Suprapubic skin (tissue), 4 donors: ENCODE results near the gene SYNDIG1. TPM values are rescaled to one million over a fixed set of nuclear protein-coding genes. Genes with fewer than 3 reads are reported as not detected.

Experiments used
- DNase-seq, 2 donors: peaks; one replicate each; pipeline ENCODE4 v3.0.0-alpha.2; 2019; ENCODE audit warnings: low spot score in 2 of 2
- H3K27ac ChIP-seq: fragments of 200-600 bp; sonication (generic); one replicate; pipeline ENCODE4 v1.5.1; 2019
- H3K27me3 ChIP-seq: fragments of 200-600 bp; sonication (generic); one replicate; pipeline ENCODE4 v1.5.1; 2019
- H3K36me3 ChIP-seq: fragments of 200-600 bp; sonication (generic); one replicate; pipeline ENCODE4 v1.5.1; 2019
- H3K4me1 ChIP-seq: fragments of 200-600 bp; sonication (generic); one replicate; pipeline ENCODE4 v1.5.1; 2019
- H3K4me3 ChIP-seq: fragments of 200-600 bp; sonication (generic); one replicate; pipeline ENCODE4 v1.5.1; 2019; ENCODE audit warnings: mild to moderate bottlenecking
- H3K9me3 ChIP-seq: fragments of 200-600 bp; sonication (generic); one replicate; pipeline ENCODE4 v1.5.1; 2019
- CTCF ChIP-seq, 2 donors: fragments of 200-600 bp in 1 of 2; fragments of 450-650 bp in 1 of 2; sonication (generic) in 1 of 2; IDR thresholded peaks; one replicate each; pipeline ENCODE4 v1.5.1; 2016 to 2019; ENCODE audit warnings: antibody characterized with exemption in 2 of 2, mild to moderate bottlenecking in 1 of 2, moderate library complexity in 1 of 2
- EP300 ChIP-seq: sonication (generic); formaldehyde crosslinking; IDR thresholded peaks from one replicate; pipeline ENCODE4 v1.6.1; 2017; ENCODE audit warnings: antibody characterized with exemption
- POLR2A ChIP-seq, 2 donors: fragments of 450-650 bp; IDR thresholded peaks; one replicate each; pipeline ENCODE4 v1.6.1; 2017; ENCODE audit warnings: antibody characterized with exemption in 2 of 2, mild to moderate bottlenecking in 2 of 2, moderate library complexity in 2 of 2
- POLR2AphosphoS5 ChIP-seq, 3 donors: sonication (generic); formaldehyde crosslinking; IDR thresholded peaks; one replicate each; pipeline ENCODE4 v1.6.1; 2017; ENCODE audit warnings: antibody characterized with exemption in 3 of 3
- WGBS: methylation state at CpG from one replicate; pipeline ENCODE4 v1.1.5; 2018; 5-methylcytosine and 5-hydroxymethylcytosine counted together
- total RNA-seq, 4 donors: library from RNA; depleted of rRNA; stranded (reverse); fragments of >200 nt; gene quantifications; one replicate each; pipeline ENCODE4 v1.1.0, GENCODE V29; 2016

SYNDIG1 gene
- total RNA-seq, 4 donors from 2014 or later = not detected

DNA sequence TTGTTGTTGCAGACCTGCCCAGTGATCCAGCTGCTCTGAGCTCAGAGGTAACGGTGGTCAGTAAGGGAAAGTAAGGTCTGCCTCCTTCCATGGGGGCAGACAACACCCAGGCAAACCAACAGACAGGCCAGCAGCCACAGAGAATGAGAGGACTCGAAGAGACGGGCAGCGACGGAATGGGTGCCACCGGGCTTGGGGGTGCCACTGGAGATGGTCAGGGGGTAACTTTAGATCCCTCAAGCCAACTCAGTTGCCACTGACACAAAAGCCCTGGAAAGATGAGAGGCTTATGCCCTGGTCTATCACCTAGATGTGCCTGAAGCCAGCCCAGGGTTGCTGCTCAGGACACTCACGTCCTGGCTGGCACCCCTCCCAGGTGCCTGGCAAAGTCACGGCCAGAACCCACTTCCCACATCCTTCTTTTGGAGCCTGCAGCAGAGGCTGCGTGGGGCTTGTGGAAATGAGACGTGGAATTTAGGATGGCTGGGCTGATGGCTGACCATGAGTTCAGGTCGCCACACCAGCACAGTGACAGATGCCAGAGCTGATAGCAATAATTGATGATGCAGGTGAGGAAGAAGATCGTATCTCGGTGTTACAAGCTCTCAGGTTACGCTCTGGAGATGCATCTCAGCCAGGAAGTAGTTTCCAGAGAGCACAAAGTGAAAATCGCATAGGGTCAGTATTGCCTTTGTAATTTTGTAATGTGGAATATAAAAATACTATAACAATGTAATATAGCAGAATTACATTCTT, 209.1 kb downstream of the SYNDIG1 start:
- no peak for TF ChIP-seq CTCF (IDR thresholded peaks at IDR 0.05)
- no peak for TF ChIP-seq POLR2A (IDR thresholded peaks at IDR 0.05)
- no peak for TF ChIP-seq EP300
- no peak for TF ChIP-seq POLR2AphosphoS5 (IDR thresholded peaks at IDR 0.05)
- Histone ChIP-seq H3K27me3 (no peaks in the 10 kb centered on the region), H3K4me1 (no peaks in the 10 kb centered on the region), H3K36me3 (no peaks in the 10 kb centered on the region), H3K9me3 (no peaks in the 10 kb centered on the region), H3K27ac (no peak overlapping the region), H3K4me3 (no peak overlapping the region)
- 73% methylated on average over 15 of the region's 15 CpGs for WGBS
- peak; percentile 32 to 72 for DNase-seq

- DNase-seq = peak in 1 of 2 donors; percentile 14
- no peak overlapping the region for H3K27ac ChIP-seq
- WGBS = 83% methylated on average over 9 of the region's 9 CpGs
- no peak for TF ChIP-seq POLR2A (IDR thresholded peaks at IDR 0.05)
- no peak for TF ChIP-seq POLR2AphosphoS5 (IDR thresholded peaks at IDR 0.05)
- TF ChIP-seq CTCF (IDR thresholded peaks at IDR 0.05) = no peak
- TF ChIP-seq EP300 = no peak
- no peaks in the 10 kb centered on the region for H3K27me3 ChIP-seq
- H3K4me3 ChIP-seq = no peak overlapping the region
- H3K9me3 ChIP-seq = no peaks in the 10 kb centered on the region
- no peaks in the 10 kb centered on the region for H3K4me1 ChIP-seq
- no peaks in the 10 kb centered on the region for H3K36me3 ChIP-seq
Observed at GRCh38 chr20:24679448-24680047, 210.1 kb downstream of the SYNDIG1 start.

DNA sequence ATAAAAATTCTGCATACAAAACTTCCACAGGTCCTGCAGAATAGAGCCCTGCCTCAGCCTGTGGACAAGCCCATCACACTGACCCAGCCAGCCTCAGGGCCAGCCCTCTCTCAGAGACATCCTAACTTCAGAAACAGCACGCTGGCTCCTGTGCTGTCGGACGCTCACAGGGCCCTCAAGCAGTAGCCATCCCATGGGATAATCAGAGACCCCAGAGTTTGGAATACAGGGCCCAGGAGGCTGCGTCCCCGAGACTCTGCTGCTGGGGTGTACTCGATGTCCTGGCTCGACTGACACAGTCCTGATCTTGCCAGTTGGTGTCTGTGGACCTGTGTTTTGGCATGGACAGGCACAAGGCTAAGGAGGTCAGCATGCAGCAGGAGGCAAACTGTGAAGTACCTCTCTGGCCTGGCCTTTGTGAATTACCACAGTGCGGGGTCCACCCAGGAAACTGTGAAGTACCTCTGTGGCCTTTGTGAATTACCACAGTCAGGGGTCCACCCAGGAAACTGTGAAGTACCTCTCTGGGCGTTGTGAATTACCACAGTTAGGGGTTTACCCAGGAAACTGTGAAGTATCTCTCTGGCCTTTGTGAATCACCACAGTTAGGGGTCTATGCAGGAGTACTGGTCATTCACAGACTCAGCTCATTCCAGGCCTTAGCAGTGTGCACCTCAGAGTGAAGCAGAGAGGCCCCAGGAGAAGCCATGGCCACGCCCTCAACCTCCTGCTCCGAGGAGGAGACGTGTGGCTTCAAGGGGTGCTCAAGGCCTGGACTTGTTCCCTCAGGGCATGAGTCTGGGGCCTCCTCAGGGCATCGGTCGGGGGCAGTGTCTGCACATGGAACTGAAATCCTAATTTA, 212.4 kb downstream of the SYNDIG1 start:
- no peak overlapping the region for H3K4me3 ChIP-seq
- H3K9me3 ChIP-seq = no peaks in the 10 kb centered on the region
- H3K27me3 ChIP-seq = no peaks in the 10 kb centered on the region
- TF ChIP-seq EP300 (no peak), POLR2A (IDR thresholded peaks at IDR 0.05) (no peak), POLR2AphosphoS5 (IDR thresholded peaks at IDR 0.05) (no peak), CTCF (IDR thresholded peaks at IDR 0.05) (no peak)
- 90% methylated on average over 7 of the region's 14 CpGs for WGBS
- no peaks in the 10 kb centered on the region for H3K36me3 ChIP-seq
- DNase-seq = peak; percentile 50 to 72
- H3K4me1 ChIP-seq = no peaks in the 10 kb centered on the region
- no peak overlapping the region for H3K27ac ChIP-seq

DNA sequence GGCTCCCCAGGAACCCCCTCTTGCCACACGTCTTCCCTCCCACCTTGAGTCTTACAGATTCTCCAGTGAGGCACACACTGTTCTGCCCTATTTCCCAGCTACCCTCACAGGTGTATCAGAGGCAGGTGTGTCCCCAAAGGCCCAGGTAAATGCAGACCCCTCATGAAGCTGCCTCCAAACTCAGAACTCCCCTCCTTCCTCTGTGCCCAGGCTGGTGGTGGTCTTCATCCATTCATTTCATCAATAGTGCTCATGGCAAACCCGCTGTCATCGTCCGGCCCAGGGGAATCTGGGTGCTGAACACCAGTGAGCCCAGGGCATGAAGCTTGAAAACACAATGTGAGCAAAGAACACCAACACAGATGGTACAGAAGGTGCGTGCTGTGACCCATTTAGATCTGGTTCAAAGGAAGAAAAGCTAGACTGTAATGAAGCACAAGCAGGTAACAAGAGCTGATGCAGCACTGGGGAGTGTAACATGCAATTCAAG, 213.1 kb downstream of the SYNDIG1 start:
- peak; percentile 40 to 52 for DNase-seq
- H3K27me3 ChIP-seq = no peaks in the 10 kb centered on the region

More for the DNA sequence above, 213.1 kb downstream of the SYNDIG1 start:
- WGBS = 92% methylated on average over 5 of the region's 5 CpGs
- H3K36me3 ChIP-seq = no peaks in the 10 kb centered on the region
- TF ChIP-seq CTCF (IDR thresholded peaks at IDR 0.05) (no peak), POLR2AphosphoS5 (IDR thresholded peaks at IDR 0.05) (no peak), POLR2A (IDR thresholded peaks at IDR 0.05) (no peak), EP300 (no peak)
- H3K4me3 ChIP-seq = no peak overlapping the region
- no peak overlapping the region for H3K27ac ChIP-seq
- H3K4me1 ChIP-seq = no peaks in the 10 kb centered on the region
- no peaks in the 10 kb centered on the region for H3K9me3 ChIP-seq
